Putamen (tissue), 1 donor: ENCODE results near the gene LPIN1.

Experiments
- DNase-seq: peaks from one replicate; pipeline ENCODE4 v3.0.0-alpha.2; 2016; ENCODE audit warnings: low spot score

The LPIN1 gene

GRCh38 chr2:11866358-11867335 lies 120.2 kb downstream of the LPIN1 start:
- DNase-seq, result no peak

- no peak for DNase-seq
Observed at GRCh38 chr2:11867926-11868325, 121.5 kb downstream of the LPIN1 start.

- no peak for DNase-seq
Observed at GRCh38 chr2:11869391-11869991, 123.1 kb downstream of the LPIN1 start.

- no peak for DNase-seq
Observed at GRCh38 chr2:11870064-11870463, 123.6 kb downstream of the LPIN1 start.

- no peak for DNase-seq
Observed at GRCh38 chr2:11870584-11870983, 124.2 kb downstream of the LPIN1 start.

- no peak for DNase-seq
Observed at GRCh38 chr2:11871421-11871820, 125.0 kb downstream of the LPIN1 start.

GRCh38 chr2:11872247-11872947 lies 126.0 kb downstream of the LPIN1 start:
- DNase-seq, result no peak

- no peak for DNase-seq
Observed at GRCh38 chr2:11872948-11873269, 126.5 kb downstream of the LPIN1 start.

GRCh38 chr2:11873356-11874154 lies 127.1 kb downstream of the LPIN1 start:
- no peak for DNase-seq

GRCh38 chr2:11874861-11875260 lies 128.4 kb downstream of the LPIN1 start:
- no peak for DNase-seq

- DNase-seq, result no peak
Observed at GRCh38 chr2:11875481-11875880, 129.0 kb downstream of the LPIN1 start.

GRCh38 chr2:11876436-11876835 lies 130.0 kb downstream of the LPIN1 start:
- DNase-seq, result no peak

GRCh38 chr2:11876889-11877288 lies 130.5 kb downstream of the LPIN1 start:
- no peak for DNase-seq
